ENCODE measurements around the gene CHST1. TPM values are rescaled to one million over a fixed set of nuclear protein-coding genes. Genes with fewer than 3 reads are reported as not detected.

CHST1 gene
- total and polyA plus RNA-seq, 2 donors (not counting 3 experiments of a cell fraction or from before 2014, with no cell fraction given): 12.6 to 40.5 TPM

DNA sequence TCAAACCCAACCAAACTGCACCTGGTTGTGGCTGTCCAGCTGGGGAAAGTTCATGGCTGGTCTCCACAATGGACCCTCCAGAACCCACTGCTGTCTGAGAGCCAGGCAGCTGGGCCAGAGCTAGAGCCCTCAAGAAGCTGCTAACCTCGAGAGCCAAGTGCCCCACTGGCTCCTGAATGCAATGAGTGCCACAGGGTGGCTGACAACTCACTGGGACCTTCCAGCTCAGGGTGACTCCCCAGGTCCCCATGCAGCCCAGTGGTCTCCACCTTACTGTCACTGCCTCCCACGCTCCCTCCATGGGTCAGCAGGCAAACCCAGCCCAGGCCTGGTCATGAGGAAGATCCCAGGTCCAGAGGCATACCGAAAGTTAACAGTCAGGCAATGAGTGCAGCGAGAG lies 8.0 kb upstream of the CHST1 start:
- no peak overlapping the region for H2AFZ ChIP-seq (ENCODE audit: low read depth, low read length)
- no peak overlapping the region for H3K9ac ChIP-seq (replicated peaks; ENCODE audit: extremely low read depth, insufficient read depth, low read length)
- H3K36me3 ChIP-seq (ENCODE audit: control insufficient read depth in 2 of 2, extremely low read depth in 1 of 2, insufficient read depth in 2 of 2, low read length in 2 of 2): no peaks in the 10 kb centered on the region
- no peaks in the 10 kb centered on the region for H3K79me2 ChIP-seq (ENCODE audit: control insufficient read depth, insufficient read depth, low read length)
- DNase-seq (ENCODE audit: low read depth, low spot score): no peak
- H3K27ac ChIP-seq (ENCODE audit: insufficient read depth, low read depth, low read length): no peak overlapping the region
- no peak overlapping the region for H3K4me2 ChIP-seq (ENCODE audit: insufficient read depth, low read length)
- H4K20me1 ChIP-seq (replicated peaks; ENCODE audit: control insufficient read depth, extremely low read depth, insufficient read depth, low read length): no peaks in the 10 kb centered on the region
- TF ChIP-seq MYC (IDR thresholded peaks at IDR 0.05; ENCODE audit: low read depth, low read length): no peak
- TF ChIP-seq FOS (IDR thresholded peaks at IDR 0.05; ENCODE audit: borderline replicate concordance, insufficient read depth, low read length): no peak
- TF ChIP-seq, protein P1, sequence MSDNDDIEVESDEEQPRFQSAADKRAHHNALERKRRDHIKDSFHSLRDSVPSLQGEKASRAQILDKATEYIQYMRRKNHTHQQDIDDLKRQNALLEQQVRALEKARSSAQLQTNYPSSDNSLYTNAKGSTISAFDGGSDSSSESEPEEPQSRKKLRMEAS (IDR thresholded peaks at IDR 0.05; ENCODE audit: insufficient read depth, insufficient read length): no peak
- no peak for TF ChIP-seq JUN (IDR thresholded peaks at IDR 0.05; ENCODE audit: borderline replicate concordance, insufficient read depth, insufficient read length, low read depth)
- TF ChIP-seq EZH2 (IDR thresholded peaks at IDR 0.05; ENCODE audit: borderline replicate concordance, low read depth, low read length, severe bottlenecking): no peak
- TF ChIP-seq POLR2A (IDR thresholded peaks at IDR 0.05; ENCODE audit: low read depth, low read length): no peak
- no peak for TF ChIP-seq GATA2 (IDR thresholded peaks at IDR 0.05; ENCODE audit: insufficient read depth, insufficient read length, low read depth, low read length)
- no peak for TF ChIP-seq POLR2AphosphoS5 (IDR thresholded peaks at IDR 0.05; ENCODE audit: insufficient read depth, low read depth, low read length)
- TF ChIP-seq, protein P2, sequence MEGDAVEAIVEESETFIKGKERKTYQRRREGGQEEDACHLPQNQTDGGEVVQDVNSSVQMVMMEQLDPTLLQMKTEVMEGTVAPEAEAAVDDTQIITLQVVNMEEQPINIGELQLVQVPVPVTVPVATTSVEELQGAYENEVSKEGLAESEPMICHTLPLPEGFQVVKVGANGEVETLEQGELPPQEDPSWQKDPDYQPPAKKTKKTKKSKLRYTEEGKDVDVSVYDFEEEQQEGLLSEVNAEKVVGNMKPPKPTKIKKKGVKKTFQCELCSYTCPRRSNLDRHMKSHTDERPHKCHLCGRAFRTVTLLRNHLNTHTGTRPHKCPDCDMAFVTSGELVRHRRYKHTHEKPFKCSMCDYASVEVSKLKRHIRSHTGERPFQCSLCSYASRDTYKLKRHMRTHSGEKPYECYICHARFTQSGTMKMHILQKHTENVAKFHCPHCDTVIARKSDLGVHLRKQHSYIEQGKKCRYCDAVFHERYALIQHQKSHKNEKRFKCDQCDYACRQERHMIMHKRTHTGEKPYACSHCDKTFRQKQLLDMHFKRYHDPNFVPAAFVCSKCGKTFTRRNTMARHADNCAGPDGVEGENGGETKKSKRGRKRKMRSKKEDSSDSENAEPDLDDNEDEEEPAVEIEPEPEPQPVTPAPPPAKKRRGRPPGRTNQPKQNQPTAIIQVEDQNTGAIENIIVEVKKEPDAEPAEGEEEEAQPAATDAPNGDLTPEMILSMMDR (IDR thresholded peaks at IDR 0.05; ENCODE audit: extremely low read depth in 1 of 2, insufficient read depth in 1 of 2, low read depth in 1 of 2, low read length in 2 of 2): no peak
- ChIA-PET CTCF (interaction anchor here (1.8 kb wide), 1 partner anchor 19 kb away, joined by 6 read pairs; no protein-coding TSS in a partner anchor), POLR2A (no interaction called here)
- BruUV-seq (replicated peaks): no TSS peak
- no peaks in the 10 kb centered on the region for H3K9me3 ChIP-seq (replicated peaks; ENCODE audit: control insufficient read depth, insufficient read depth, low read length)
- no peaks in the 10 kb centered on the region for H3K9me1 ChIP-seq (replicated peaks; ENCODE audit: control insufficient read depth, extremely low read depth, insufficient read depth, low read length)
- H3K4me3 ChIP-seq (replicated peaks in 1 of 3; ENCODE audit: insufficient read depth in 1 of 3, low read depth in 1 of 3, low read length in 3 of 3): no peak overlapping the region
- FAIRE-seq: no peak
- no peaks in the 10 kb centered on the region for H3K27me3 ChIP-seq (ENCODE audit: control insufficient read depth in 2 of 2, insufficient read depth in 2 of 2, low read length in 2 of 2)
- H3K4me1 ChIP-seq (ENCODE audit: control insufficient read depth, extremely low read depth, insufficient read depth, low read length): no peaks in the 10 kb centered on the region
- dilution Hi-C loops (cut with MboI; ENCODE audit: extremely low pct_ligation_motif_present, low sequenced_read_pairs): no loop called here
- intact Hi-C loops (cut with micrococcal nuclease): no loop called here

Measured in endothelial cell of umbilical vein (primary cell).